ENCODE results near the gene EDARADD. TPM values are rescaled to one million over a fixed set of nuclear protein-coding genes. Genes with fewer than 3 reads are reported as not detected.

The EDARADD gene
- total and polyA plus RNA-seq, 2 of the 8 experiments (the other 6 are each of a cell fraction or from before 2014, with no cell fraction given): 3.4 to 6.1 TPM

DNA sequence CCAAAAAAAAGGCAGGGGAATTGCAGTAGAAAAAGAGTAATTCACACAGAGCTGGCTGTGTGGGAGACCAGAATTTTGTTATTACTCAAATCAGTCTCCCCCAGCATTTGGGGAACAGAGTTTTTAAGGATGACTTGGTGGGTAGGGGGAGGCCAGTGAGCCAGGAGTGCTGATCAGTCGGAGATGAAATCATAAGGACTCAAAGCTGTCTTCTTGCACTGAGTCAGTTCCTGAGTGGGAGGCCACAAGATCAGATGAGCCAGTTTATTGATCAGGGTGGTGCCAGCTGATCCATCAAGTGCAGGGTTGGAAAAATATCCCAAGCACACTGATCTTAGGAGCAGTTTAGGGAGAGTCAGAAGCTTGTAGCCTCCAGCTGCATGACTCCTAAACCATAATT, 23.7 kb upstream of the EDARADD start:
- Histone ChIP-seq H2BK120ac (replicated peaks; ENCODE audit: low read depth, low read length) (no peak overlapping the region), H4K8ac (ENCODE audit: extremely low read depth, insufficient read depth, low read length) (no peak overlapping the region), H3K18ac (ENCODE audit: extremely low read depth, low read length) (no peak overlapping the region), H3K9me3 (ENCODE audit: insufficient read depth in 2 of 2, low read depth in 1 of 2, low read length in 1 of 2) (no peaks in the 10 kb centered on the region), H3K27me3 (replicated peaks in 1 of 4; ENCODE audit: control insufficient read depth in 3 of 4, extremely low read depth in 1 of 4, insufficient read depth in 3 of 4, low read length in 3 of 4) (no peaks in the 10 kb centered on the region), H4K5ac (ENCODE audit: insufficient read length, low read depth, low read length) (no peak overlapping the region), H2BK15ac (ENCODE audit: low read length) (no peak overlapping the region), H3K4ac (replicated peaks; ENCODE audit: insufficient read length, low read depth, low read length) (no peak overlapping the region), H3K9ac (replicated peaks in 1 of 4; ENCODE audit: extremely low read depth in 1 of 4, low read depth in 3 of 4, low read length in 3 of 4) (no peak overlapping the region), H3K79me1 (ENCODE audit: low read depth, low read length) (no peaks in the 10 kb centered on the region), H3K56ac (replicated peaks; ENCODE audit: insufficient read length, low read depth, low read length) (no peak overlapping the region), H3K4me3 (ENCODE audit: extremely low read depth in 1 of 4, insufficient read depth in 2 of 4, low read depth in 3 of 4, low read length in 4 of 4) (no peak overlapping the region), H3K27ac (ENCODE audit: low read depth, low read length) (no peak overlapping the region), H4K91ac (replicated peaks; ENCODE audit: insufficient read length, low read length) (no peak overlapping the region), H3K4me1 (replicated peaks in 1 of 4; ENCODE audit: control insufficient read depth in 3 of 4, insufficient read depth in 4 of 4, low read length in 3 of 4) (no peaks in the 10 kb centered on the region), H4K20me1 (replicated peaks in 1 of 2; ENCODE audit: control insufficient read depth in 1 of 2, insufficient read depth in 2 of 2, low read length in 2 of 2) (no peaks in the 10 kb centered on the region), H2AFZ (ENCODE audit: low read length) (no peak overlapping the region), H3K14ac (ENCODE audit: insufficient read length) (no peak overlapping the region), H2BK20ac (ENCODE audit: low read length) (no peak overlapping the region), H2AK5ac (ENCODE audit: low read depth, low read length) (no peak overlapping the region), H3K36me3 (ENCODE audit: control insufficient read depth in 2 of 4, insufficient read depth in 4 of 4, low read length in 3 of 4) (no peaks in the 10 kb centered on the region), H3K79me2 (ENCODE audit: control insufficient read depth in 1 of 2, insufficient read depth in 2 of 2, low read length in 2 of 2) (no peaks in the 10 kb centered on the region), H2BK5ac (ENCODE audit: low read depth, low read length) (no peak overlapping the region), H3K23me2 (ENCODE audit: low read depth, low read length) (no peaks in the 10 kb centered on the region), H2BK12ac (ENCODE audit: low read depth, low read length) (no peak overlapping the region), H3K23ac (ENCODE audit: insufficient read length) (no peak overlapping the region), H3K4me2 (ENCODE audit: insufficient read depth in 1 of 2, low read depth in 2 of 2, low read length in 2 of 2) (no peak overlapping the region)
- 94% methylated on average over 1 of the region's 1 CpG; no CpG with 5 or more reads in 1 of the 2 experiments for WGBS, 2 experiments (ENCODE audit: extremely low coverage in 1 of 2, insufficient coverage in 1 of 2, insufficient read length in 1 of 2, insufficient replicate concordance in 2 of 2, low coverage in 1 of 2, low lambda C conversion rate in 2 of 2, missing lambda C conversion rate in 1 of 2)
- no peak for FAIRE-seq
- ChIA-PET CTCF (ENCODE audit: partially characterized antibody) (interaction anchor here (1.1 kb wide), 1 partner anchor 81 kb away, joined by 6 read pairs; no protein-coding TSS in a partner anchor), POLR2A (ENCODE audit: partially characterized antibody) (no interaction called here)
- TF ChIP-seq SIX5 (IDR thresholded peaks at IDR 0.05; ENCODE audit: low read depth, low read length): no peak
- no peak for TF ChIP-seq SP4 (IDR thresholded peaks at IDR 0.05; ENCODE audit: low read length)
- no peak for TF ChIP-seq TEAD4 (IDR thresholded peaks at IDR 0.05; ENCODE audit: low read depth, low read length)
- TF ChIP-seq ASH2L (IDR thresholded peaks at IDR 0.05; ENCODE audit: low read length): no peak
- no peak for TF ChIP-seq SAP30 (IDR thresholded peaks at IDR 0.05; ENCODE audit: insufficient read depth, insufficient replicate concordance, low read length)
- no peak for TF ChIP-seq CBX8 (IDR thresholded peaks at IDR 0.05; ENCODE audit: borderline replicate concordance, low read depth, low read length)
- TF ChIP-seq NANOG (IDR thresholded peaks at IDR 0.05; ENCODE audit: insufficient read depth, low read depth, low read length, poor library complexity, severe bottlenecking): no peak
- peak in 1 of 2 experiments; percentile 11 for DNase-seq (ENCODE audit: low read depth in 1 of 2, low spot score in 2 of 2)
